GM19193 (cell line): ENCODE data around the gene ROR2.

Experiments
- POLR2A ChIP-seq: IDR thresholded peaks from 4 replicates; pipeline ENCODE4 v1.6.1; 2011; ENCODE audit not compliant: insufficient read depth, insufficient read length; ENCODE audit errors: extremely low read depth

Gene ROR2

GRCh38 chr9:91736311-91736710, 213.7 kb downstream of the ROR2 start:
- TF ChIP-seq POLR2A = no peak

- no peak for TF ChIP-seq POLR2A
Observed at GRCh38 chr9:91735049-91735448, 215.0 kb downstream of the ROR2 start.

- no peak for TF ChIP-seq POLR2A
Observed at GRCh38 chr9:91734371-91734981, 215.6 kb downstream of the ROR2 start.

- no peak for TF ChIP-seq POLR2A
Observed at GRCh38 chr9:91733006-91733624, 216.9 kb downstream of the ROR2 start.

- TF ChIP-seq POLR2A = no peak
Observed at GRCh38 chr9:91732187-91733005, 217.6 kb downstream of the ROR2 start.

- no peak for TF ChIP-seq POLR2A
Observed at GRCh38 chr9:91730806-91731205, 219.2 kb downstream of the ROR2 start.

- TF ChIP-seq POLR2A = no peak
Observed at GRCh38 chr9:91729558-91729842, 220.5 kb downstream of the ROR2 start.

- TF ChIP-seq POLR2A = no peak
Observed at GRCh38 chr9:91727972-91728371, 222.1 kb downstream of the ROR2 start.

GRCh38 chr9:91727316-91727861, 222.6 kb downstream of the ROR2 start:
- TF ChIP-seq POLR2A = no peak

- no peak for TF ChIP-seq POLR2A
Observed at GRCh38 chr9:91726406-91727100, 223.5 kb downstream of the ROR2 start.

GRCh38 chr9:91725651-91726050, 224.4 kb downstream of the ROR2 start:
- TF ChIP-seq POLR2A = no peak

GRCh38 chr9:91724609-91725505, 225.2 kb downstream of the ROR2 start:
- TF ChIP-seq POLR2A = no peak

- TF ChIP-seq POLR2A = no peak
Observed at GRCh38 chr9:91724068-91724440, 226.0 kb downstream of the ROR2 start.

GRCh38 chr9:91723420-91724067, 226.5 kb downstream of the ROR2 start:
- TF ChIP-seq POLR2A = no peak
